CD8-positive, alpha-beta memory T cell (primary cell): ENCODE data around the gene CCDC117. TPM values are rescaled to one million over a fixed set of nuclear protein-coding genes. Genes with fewer than 3 reads are reported as not detected.

Source experiments
- polyA plus RNA-seq: library from polyadenylated mRNA; unstranded; fragments of 300-500 nt; fragmentation: Illumina TruSeq; gene quantifications from one replicate; pipeline ENCODE4 v1.2.3, GENCODE V29; 2021
- total RNA-seq, 2 experiments: library from RNA; stranded (reverse); gene quantifications; one replicate each; pipeline ENCODE4 v1.2.3, GENCODE V29; 2021

CCDC117 gene
- total and polyA plus RNA-seq, 3 experiments from 2014 or later = 11.2 to 24.6 (median 20.9) TPM

Other genes starting within 250 kb of the CCDC117 start
- gene TTC28, start 92.9 kb upstream of the CCDC117 start, total RNA-seq = under 1 TPM; 0.24 to 0.51 TPM
- gene TTC28, start 92.9 kb upstream of the CCDC117 start, polyA plus RNA-seq = 0.60 TPM
- gene CHEK2, start 30.9 kb upstream of the CCDC117 start, total RNA-seq = 1 to 10 TPM; 4.5 to 7.7 TPM
- 5.2 TPM for gene CHEK2, start 30.9 kb upstream of the CCDC117 start, polyA plus RNA-seq
- gene HSCB, start 30.7 kb upstream of the CCDC117 start, total RNA-seq = 10 to 100 TPM; 10.9 to 12.6 TPM
- 14.6 TPM for gene HSCB, start 30.7 kb upstream of the CCDC117 start, polyA plus RNA-seq
- gene XBP1, start 27.9 kb downstream of the CCDC117 start, total RNA-seq = 10 to 100 TPM; 67.3 to 71.4 TPM
- gene XBP1, start 27.9 kb downstream of the CCDC117 start, polyA plus RNA-seq = 395 TPM
- 1 to 10 TPM; 1.0 to 1.2 TPM for gene ZNRF3, start 110.9 kb downstream of the CCDC117 start, total RNA-seq
- gene ZNRF3, start 110.9 kb downstream of the CCDC117 start, polyA plus RNA-seq = 0.35 TPM